Heart left ventricle (tissue), 16 donors: ENCODE results near the gene SNAP47. TPM values are rescaled to one million over a fixed set of nuclear protein-coding genes. Genes with fewer than 3 reads are reported as not detected.

ENCODE experiments used
- ATAC-seq, 4 donors: fragments of 200-7000 bp; cut with Tn5 transposase; one replicate each; pipeline ENCODE4 v1.9.1; 2020 to 2022; ENCODE audit warnings: moderate library complexity in 4 of 4, mild to moderate bottlenecking in 3 of 4, moderate number of reproducible peaks in 1 of 4
- DNase-seq, 5 donors: peaks; one replicate each; pipeline ENCODE4 v3.0.0-alpha.2; 2020
- H3K27ac ChIP-seq, 12 donors: fragments of 200-600 bp; sonication (generic) in 4 of 12; one replicate each; pipeline versions ENCODE4 v1.5.0 to v1.8.0; 2016 to 2022; ENCODE audit warnings: mild to moderate bottlenecking in 2 of 12
- H3K27me3 ChIP-seq, 9 donors: fragments of 200-600 bp; sonication (generic) in 2 of 9; one replicate each; pipeline versions ENCODE4 v1.5.1 to v1.8.0; 2016 to 2022; ENCODE audit warnings: mild to moderate bottlenecking in 3 of 9
- H3K36me3 ChIP-seq, 9 donors: fragments of 200-600 bp; sonication (generic) in 2 of 9; one replicate each; pipeline versions ENCODE4 v1.5.0 to v1.8.0; 2018 to 2022; ENCODE audit warnings: mild to moderate bottlenecking in 2 of 9
- H3K4me1 ChIP-seq, 12 donors: fragments of 200-600 bp; sonication (generic) in 4 of 12; one replicate each; pipeline versions ENCODE4 v1.5.0 to v1.8.0; 2016 to 2022; ENCODE audit warnings: mild to moderate bottlenecking in 3 of 12
- H3K4me3 ChIP-seq, 12 donors: fragments of 200-600 bp; sonication (generic) in 4 of 12; one replicate each; pipeline versions ENCODE4 v1.5.0 to v1.8.0; 2017 to 2022; ENCODE audit warnings: mild to moderate bottlenecking in 9 of 12, moderate library complexity in 4 of 12
- H3K9me3 ChIP-seq, 12 donors: fragments of 200-600 bp; sonication (generic) in 4 of 12; one replicate each; pipeline versions ENCODE4 v1.5.0 to v1.8.0; 2016 to 2022; ENCODE audit warnings: mild to moderate bottlenecking in 1 of 12
- POLR2A ChIP-seq, 2 donors: fragments of 450-650 bp; IDR thresholded peaks; one replicate each; pipeline ENCODE4 v1.6.1; 2017; ENCODE audit warnings: antibody characterized with exemption in 2 of 2, mild to moderate bottlenecking in 2 of 2, moderate library complexity in 2 of 2
- WGBS, 4 donors: extraction: QIAGEN DNeasy Blood & Tissue Kit in 2 of 4; methylation state at CpG; one replicate each; pipeline versions ENCODE4 v1.1.5 to v1.1.7; 2013 to 2018; 5-methylcytosine and 5-hydroxymethylcytosine counted together
- intact Hi-C, 10 donors: fragments of 100-400 bp; cut with DNase I; formaldehyde crosslinking; loops; one replicate each; pipeline versions ENCODE4 v1.11.1 to v1.14.2; 2022
- polyA plus RNA-seq, 2 donors: library from polyadenylated mRNA; stranded (reverse); fragments of 200-250 nt; gene quantifications; one replicate each; pipeline ENCODE4 v1.2.3, GENCODE V29; 2013
- total RNA-seq, 9 donors: library from RNA; depleted of rRNA in 2 of 9; stranded (reverse); fragments of >200 nt in 2 of 9; fragmentation: NEBNext Ultra II Directional in 3 of 9; extraction: Animal tissue kit (Norgen Biotek cat#: 25700) in 3 of 9; gene quantifications; one replicate each; pipeline versions ENCODE4 v1.1.0 to v1.2.4, GENCODE V29; 2016 to 2023
- TF ChIP-seq, protein P1 (sequence below), 12 donors: fragments of 200-600 bp; sonication (generic) in 4 of 12; IDR thresholded peaks; one replicate each; pipeline versions ENCODE4 v1.5.0 to v1.8.0; 2018 to 2022; ENCODE audit warnings: antibody characterized with exemption in 12 of 12, mild to moderate bottlenecking in 5 of 12
- donor health status: ischemic (EF 13 %, LVEDD 7.1; RV severe dilation, severe dysfunction).
- donor health status: healthy with polysubstance abuse.
- donor health status: DM: no; HTN: yes; CAD: no.
- donor health status: DM: no; HTN: no; CAD: no.
- donor health status: ischemic (EF 25% LVEDD 6.9; RV normal size, moderate dysfunction).
- donor health status: ischemic (EF 25% LVEDD 5.7; RV mildly dilated, moderate dysfunction).
- donor health status: healthy.
- donor health status: DM: yes; HTN: yes; CAD: no.
- donor health status: ischemic (EF 35%, LVEDD 5.7; RV mildly dilated, moderate dysfunction).
- donor health status: nonischemic (EF 11% LVEDD 7.7; RV severe dilation, severe dysfunction).
- donor health status: DM: yes; HTN: yes; CAD: no.
- donor health status: PGD.
- donor health status: ischemic (EF 29% LVEDD 5.4; RV normal size, mild dysfunction).
- donor health status: nonischemic (EF 23%, LVEDD 6.1; RV moderate dilation, normal function).

SNAP47 gene
- total and polyA plus RNA-seq, 11 donors, result 22.1 to 106 (median 36.7) TPM

DNA sequence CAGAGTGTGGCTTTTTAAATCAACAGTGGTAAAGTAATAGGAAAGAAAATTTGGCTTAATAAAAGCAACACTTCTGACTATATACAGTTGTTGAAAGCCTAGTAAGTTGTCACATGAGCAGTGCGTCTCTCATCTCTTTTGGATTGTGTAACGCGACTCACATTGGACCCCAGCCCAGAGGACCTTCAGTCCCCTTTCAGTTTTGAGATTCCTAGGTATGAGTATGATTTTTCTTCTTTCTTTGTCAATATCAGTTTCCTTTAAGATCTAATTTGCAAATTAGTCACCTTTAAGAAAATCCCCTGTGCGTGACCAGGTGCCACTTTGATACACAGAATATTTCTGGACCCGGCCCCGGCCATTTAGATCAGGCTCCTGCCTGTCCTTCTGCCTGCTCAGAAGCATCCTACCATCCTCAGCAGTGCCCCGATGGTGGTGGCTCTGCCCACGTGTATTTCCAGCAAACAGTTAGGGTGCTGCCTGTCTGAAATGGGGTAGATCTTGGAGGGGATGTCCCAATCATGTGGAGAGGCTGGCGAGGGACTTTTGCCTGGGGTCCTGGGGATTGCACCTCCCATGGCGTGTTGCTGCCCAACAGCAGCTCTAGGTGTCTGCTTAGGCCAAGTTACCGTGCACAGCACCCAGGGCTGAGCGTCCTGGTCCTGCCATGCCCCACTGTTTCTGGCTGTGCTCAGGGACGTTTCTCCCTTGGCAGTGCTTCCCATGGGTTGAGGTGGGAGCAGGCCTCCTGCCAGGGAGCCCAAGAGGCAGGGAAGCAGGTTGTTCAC lies 21.1 kb downstream of the SNAP47 start:
- Histone ChIP-seq H3K4me1 (peaks cover 0 to 76% (median 38%) of the 10 kb centered on the region in 12 donors), H3K9me3 (no peaks in the 10 kb centered on the region), H3K4me3 (no peak overlapping the region), H3K27me3 (no peaks in the 10 kb centered on the region), H3K36me3 (peaks cover 0 to 39% (median 24%) of the 10 kb centered on the region in 9 donors), H3K27ac (peak overlapping the region in 10 of 12 donors; percentile 27 to 90 (median 71))
- 45 to 73% (median 65%) methylated on average over 11 to 13 of the region's 13 CpGs for WGBS, 4 donors
- no peak for TF ChIP-seq POLR2A (IDR thresholded peaks at IDR 0.05)
- TF ChIP-seq, protein P1, sequence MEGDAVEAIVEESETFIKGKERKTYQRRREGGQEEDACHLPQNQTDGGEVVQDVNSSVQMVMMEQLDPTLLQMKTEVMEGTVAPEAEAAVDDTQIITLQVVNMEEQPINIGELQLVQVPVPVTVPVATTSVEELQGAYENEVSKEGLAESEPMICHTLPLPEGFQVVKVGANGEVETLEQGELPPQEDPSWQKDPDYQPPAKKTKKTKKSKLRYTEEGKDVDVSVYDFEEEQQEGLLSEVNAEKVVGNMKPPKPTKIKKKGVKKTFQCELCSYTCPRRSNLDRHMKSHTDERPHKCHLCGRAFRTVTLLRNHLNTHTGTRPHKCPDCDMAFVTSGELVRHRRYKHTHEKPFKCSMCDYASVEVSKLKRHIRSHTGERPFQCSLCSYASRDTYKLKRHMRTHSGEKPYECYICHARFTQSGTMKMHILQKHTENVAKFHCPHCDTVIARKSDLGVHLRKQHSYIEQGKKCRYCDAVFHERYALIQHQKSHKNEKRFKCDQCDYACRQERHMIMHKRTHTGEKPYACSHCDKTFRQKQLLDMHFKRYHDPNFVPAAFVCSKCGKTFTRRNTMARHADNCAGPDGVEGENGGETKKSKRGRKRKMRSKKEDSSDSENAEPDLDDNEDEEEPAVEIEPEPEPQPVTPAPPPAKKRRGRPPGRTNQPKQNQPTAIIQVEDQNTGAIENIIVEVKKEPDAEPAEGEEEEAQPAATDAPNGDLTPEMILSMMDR (IDR thresholded peaks at IDR 0.05), result no peak
- intact Hi-C loops, result no loop called here
- ATAC-seq (no peak), DNase-seq (peak in 1 of 5 donors; percentile 50)

DNA sequence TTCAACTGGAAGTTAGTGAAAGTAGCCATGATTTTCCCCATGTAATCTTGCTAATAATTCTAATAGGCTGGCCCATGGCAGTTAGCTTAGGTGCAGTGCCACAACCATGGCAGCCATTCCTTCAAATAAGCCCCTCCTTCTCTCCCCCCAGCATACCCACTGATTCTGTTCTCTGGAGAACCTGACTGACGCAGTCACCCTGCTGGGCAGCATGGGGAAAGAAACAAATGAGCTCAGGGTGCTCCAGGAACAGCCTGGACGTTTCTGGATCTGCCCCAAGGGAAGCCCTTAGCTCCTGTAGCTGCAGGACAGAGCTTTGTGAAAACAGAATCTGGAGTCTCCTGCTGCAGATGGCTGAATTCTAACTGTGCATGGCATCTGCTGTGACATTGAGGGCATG lies 22.5 kb downstream of the SNAP47 start:
- intact Hi-C loops, result no loop called here
- ATAC-seq, result peak; percentile 14 to 51 (median 32)
- H3K27ac ChIP-seq, result peak overlapping the region in 8 of 12 donors; percentile 73 to 90 (median 84)

DNA sequence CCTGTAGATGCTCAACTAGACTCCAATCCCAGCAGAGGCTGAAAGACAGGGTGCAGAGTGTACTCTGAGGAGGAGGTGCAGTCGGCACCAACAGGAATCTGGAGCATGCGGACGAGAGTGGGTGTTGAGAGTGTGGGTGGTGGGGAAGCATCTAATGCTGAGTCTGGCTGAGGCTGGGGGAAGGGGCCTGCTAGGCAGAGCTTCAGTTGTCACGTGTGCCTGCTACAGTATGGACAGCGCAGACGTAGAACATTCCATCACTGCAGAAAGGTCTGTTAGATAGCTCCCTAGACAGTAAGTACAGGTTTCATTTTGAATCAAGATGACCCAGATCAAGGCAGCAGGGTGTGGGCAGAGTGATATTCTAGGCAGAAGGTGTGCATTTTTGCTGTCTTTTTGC lies 23.1 kb downstream of the SNAP47 start:
- peak in 1 of 5 donors; percentile 23 for DNase-seq
- no peak overlapping the region for H3K4me3 ChIP-seq
- no peaks in the 10 kb centered on the region for H3K27me3 ChIP-seq
- H3K27ac ChIP-seq, result peak overlapping the region in 8 of 12 donors; percentile 73 to 90 (median 84)
- 54 to 72% (median 61%) methylated on average over 6 of the region's 6 CpGs for WGBS, 4 donors
- intact Hi-C loops, result no loop called here
- H3K9me3 ChIP-seq, result no peaks in the 10 kb centered on the region
- TF ChIP-seq, protein P1 (IDR thresholded peaks at IDR 0.05), result no peak
- TF ChIP-seq POLR2A (IDR thresholded peaks at IDR 0.05), result no peak
- peaks cover 0 to 36% (median 30%) of the 10 kb centered on the region in 9 donors for H3K36me3 ChIP-seq
- H3K4me1 ChIP-seq, result peaks cover 0 to 84% (median 52%) of the 10 kb centered on the region in 12 donors
- ATAC-seq, result peak in 3 of 4 donors; percentile 5 to 29 (median 6)

More for the DNA sequence above, 22.5 kb downstream of the SNAP47 start:
- Histone ChIP-seq H3K36me3 (peaks cover 0 to 38% (median 30%) of the 10 kb centered on the region in 9 donors), H3K4me3 (no peak overlapping the region), H3K9me3 (no peaks in the 10 kb centered on the region), H3K4me1 (peaks cover 0 to 84% (median 49%) of the 10 kb centered on the region in 12 donors), H3K27me3 (no peaks in the 10 kb centered on the region)
- 36 to 60% (median 51%) methylated on average over 2 of the region's 2 CpGs for WGBS, 4 donors
- DNase-seq, result peak in 1 of 5 donors; percentile 59
- TF ChIP-seq, protein P1 (IDR thresholded peaks at IDR 0.05), result no peak
- TF ChIP-seq POLR2A (IDR thresholded peaks at IDR 0.05), result no peak
